A673 (cell line): ENCODE data around the gene NTMT2. TPM values are rescaled to one million over a fixed set of nuclear protein-coding genes. Genes with fewer than 3 reads are reported as not detected.

Experiments
- BruUV-seq: library from RNA; stranded (reverse); fragments of 400-500 nt; replicated peaks from 2 replicates; lab custom pipeline; 2021; lab: Mats Ljungman, UMichigan
- CTCF ChIA-PET: fragments of 300-600 bp; sonication (Branson Sonifier 250); formaldehyde crosslinking; loops from one replicate; lab custom pipeline; 2022; ENCODE audit warnings: antibody characterized with exemption; lab: Charles Lee
- POLR2A ChIA-PET: fragments of 300-600 bp; sonication (Branson Sonifier 250); formaldehyde crosslinking; loops from one replicate; lab custom pipeline; 2022; ENCODE audit warnings: antibody characterized with exemption; ENCODE audit not compliant: low non-redundant PET; lab: Charles Lee
- DNase-seq: peaks from one replicate; pipeline ENCODE4 v3.0.0-alpha.2; 2015; ENCODE audit warnings: low spot score
- H3K27ac ChIP-seq: fragments of 200-600 bp; sonication (generic); 2 replicates; pipeline ENCODE4 v1.5.1; 2016; ENCODE audit warnings: mixed run types, low read depth, mild to moderate bottlenecking, mixed read lengths, antibody characterized with exemption, low read length; ENCODE audit not compliant: poor library complexity, severe bottlenecking
- H3K27me3 ChIP-seq: fragments of 200-600 bp; sonication (generic); replicated peaks from 2 replicates; pipeline ENCODE4 v1.6.1; 2017; ENCODE audit warnings: mixed run types, low read depth, mild to moderate bottlenecking, mixed read lengths, antibody characterized with exemption, low read length; ENCODE audit not compliant: insufficient read depth, poor library complexity
- H3K36me3 ChIP-seq: fragments of 200-600 bp; sonication (generic); 2 replicates; pipeline ENCODE4 v1.6.1; 2016; ENCODE audit warnings: mixed run types, mild to moderate bottlenecking, mixed read lengths, antibody characterized with exemption, low read length; ENCODE audit not compliant: insufficient read depth, poor library complexity, severe bottlenecking
- H3K4me1 ChIP-seq: fragments of 200-600 bp; sonication (generic); 2 replicates; pipeline ENCODE4 v1.6.1; 2017; ENCODE audit warnings: mixed run types, mild to moderate bottlenecking, mixed read lengths, antibody characterized with exemption, low read length; ENCODE audit not compliant: insufficient read depth, poor library complexity, severe bottlenecking
- H3K4me3 ChIP-seq: fragments of 200-600 bp; sonication (generic); 2 replicates; pipeline ENCODE4 v1.5.1; 2016; ENCODE audit warnings: low read depth, mixed run types, mild to moderate bottlenecking, mixed read lengths, low read length; ENCODE audit not compliant: poor library complexity, severe bottlenecking
- H3K9me3 ChIP-seq: fragments of 200-600 bp; sonication (generic); 2 replicates; pipeline ENCODE4 v1.6.1; 2016; ENCODE audit warnings: mixed run types, low read depth, mild to moderate bottlenecking, mixed read lengths, antibody characterized with exemption, low read length; ENCODE audit not compliant: poor library complexity, severe bottlenecking
- CTCF ChIP-seq: fragments of 300-800, 200-600 bp; sonication (generic); conservative IDR thresholded peaks from 2 replicates; pipeline ENCODE4 v1.5.1; 2017; ENCODE audit warnings: low read depth, mild to moderate bottlenecking, antibody characterized with exemption, low read length, moderate library complexity, mixed read lengths
- EZH2 ChIP-seq: fragments of 200-600 bp; sonication (generic); IDR thresholded peaks from 2 replicates; pipeline ENCODE4 v1.6.1; 2017; ENCODE audit warnings: borderline replicate concordance, low read depth, mild to moderate bottlenecking, mixed read lengths, antibody characterized with exemption, low read length; ENCODE audit not compliant: poor library complexity, severe bottlenecking
- intact Hi-C: fragments of 100-400 bp; cut with micrococcal nuclease; formaldehyde crosslinking; loops from one replicate; pipeline ENCODE4 v1.10.0; 2022; ENCODE audit not compliant: unreplicated experiment
- total RNA-seq: library from RNA; stranded (reverse); gene quantifications from 2 replicates; pipeline ENCODE4 v1.2.3, GENCODE V29; 2021

The NTMT2 gene
- total RNA-seq, 1 experiment from 2014 or later: not detected

- no peaks in the 10 kb centered on the region for H3K9me3 ChIP-seq
- ChIA-PET CTCF (no interaction called here), POLR2A (no interaction called here)
- no peak overlapping the region for H3K27ac ChIP-seq
- no peak for TF ChIP-seq CTCF
- no peak for TF ChIP-seq EZH2
- peaks cover 1% of the 10 kb centered on the region for H3K4me1 ChIP-seq
- H3K36me3 ChIP-seq: no peaks in the 10 kb centered on the region
- intact Hi-C loops: no loop called here
- no peak overlapping the region for H3K4me3 ChIP-seq
- no TSS peak for BruUV-seq
- DNase-seq: no peak
- H3K27me3 ChIP-seq: no peaks in the 10 kb centered on the region
Measured at GRCh38 chr1:170210142-170210541, 64.4 kb downstream of the NTMT2 start.

GRCh38 chr1:170213596-170213995, 67.8 kb downstream of the NTMT2 start:
- Histone ChIP-seq H3K9me3 (no peaks in the 10 kb centered on the region), H3K27ac (no peak overlapping the region), H3K27me3 (no peaks in the 10 kb centered on the region), H3K4me3 (no peak overlapping the region), H3K4me1 (no peaks in the 10 kb centered on the region), H3K36me3 (no peaks in the 10 kb centered on the region)
- no TSS peak for BruUV-seq
- no peak for TF ChIP-seq EZH2
- TF ChIP-seq CTCF: no peak
- CTCF ChIA-PET: no interaction called here
- POLR2A ChIA-PET: no interaction called here
- no peak for DNase-seq
- intact Hi-C loops: no loop called here

GRCh38 chr1:170214117-170215032, 68.6 kb downstream of the NTMT2 start:
- no peaks in the 10 kb centered on the region for H3K9me3 ChIP-seq
- TF ChIP-seq CTCF (no peak), EZH2 (no peak)
- DNase-seq: no peak
- intact Hi-C loops: no loop called here
- H3K4me3 ChIP-seq: no peak overlapping the region
- CTCF ChIA-PET: no interaction called here
- no peak overlapping the region for H3K27ac ChIP-seq
- POLR2A ChIA-PET: no interaction called here
- no peaks in the 10 kb centered on the region for H3K4me1 ChIP-seq
- no peaks in the 10 kb centered on the region for H3K36me3 ChIP-seq
- no TSS peak for BruUV-seq
- no peaks in the 10 kb centered on the region for H3K27me3 ChIP-seq
